Endothelial cell of umbilical vein (primary cell): ENCODE measurements around the gene LHX3. TPM values are rescaled to one million over a fixed set of nuclear protein-coding genes. Genes with fewer than 3 reads are reported as not detected.

ENCODE experiments used
- BruUV-seq: library from RNA; stranded (reverse); fragments of 400-500 nt; replicated peaks from 2 replicates; lab custom pipeline; 2021; lab: Mats Ljungman, UMichigan
- CTCF ChIA-PET: fragments of 300-600, 350-600 bp; sonication (Branson Sonifier 250); formaldehyde crosslinking; loops from one replicate; lab custom pipeline; 2021; ENCODE audit warnings: antibody characterized with exemption, inconsistent platforms; lab: Charles Lee
- POLR2A ChIA-PET: fragments of 300-600, 350-600 bp; sonication (Branson Sonifier 250); formaldehyde crosslinking; loops from one replicate; lab custom pipeline; 2021; ENCODE audit warnings: antibody characterized with exemption, inconsistent platforms; lab: Charles Lee
- DNase-seq: peaks from one replicate; pipeline ENCODE4 v3.0.0-alpha.2; 2011; ENCODE audit warnings: low read depth, low spot score
- FAIRE-seq: peaks from 2 replicates; lab custom pipeline; 2011; peaks lifted over from hg19 to GRCh38; lab: Jason Lieb, UNC
- H2AFZ ChIP-seq: 2 replicates; pipeline ENCODE4 v1.6.0; 2012; ENCODE audit warnings: low read depth, low read length, control low read depth, inconsistent platforms
- H3K27ac ChIP-seq: 2 replicates; pipeline ENCODE4 v1.5.1; 2011; ENCODE audit warnings: low read depth, mild to moderate bottlenecking, control low read depth, low read length, moderate library complexity; ENCODE audit not compliant: insufficient read depth
- H3K27me3 ChIP-seq, 2 experiments: 2 replicates each; pipeline versions ENCODE4 v1.6.0 to v1.6.1; 2011; ENCODE audit warnings: low read length in 2 of 2, mixed read lengths in 1 of 2; ENCODE audit not compliant: control insufficient read depth in 2 of 2, insufficient read depth in 2 of 2
- H3K36me3 ChIP-seq, 2 experiments: 2 replicates in 1 of 2; 3 replicates in 1 of 2; pipeline ENCODE4 v1.5.1; 2011; ENCODE audit warnings: low read length in 2 of 2, mild to moderate bottlenecking in 1 of 2, moderate library complexity in 1 of 2; ENCODE audit not compliant: control insufficient read depth in 2 of 2, insufficient read depth in 2 of 2; ENCODE audit errors: extremely low read depth in 1 of 2
- H3K4me1 ChIP-seq: 3 replicates; pipeline ENCODE4 v1.5.1; 2011; ENCODE audit warnings: mild to moderate bottlenecking, low read length; ENCODE audit not compliant: control insufficient read depth, insufficient read depth; ENCODE audit errors: extremely low read depth
- H3K4me2 ChIP-seq: 2 replicates; pipeline ENCODE4 v1.6.1; 2011; ENCODE audit warnings: low read length, control low read depth, mixed read lengths; ENCODE audit not compliant: insufficient read depth
- H3K4me3 ChIP-seq, 3 experiments: fragments of 200-600 bp in 1 of 3; sonication (generic), shearing (Covaris generic) in 1 of 3; replicated peaks in 1 of 3; 2 replicates each; pipeline ENCODE4 v1.5.1; 2011 to 2016; ENCODE audit warnings: control low read depth in 3 of 3, low read length in 3 of 3, mild to moderate bottlenecking in 2 of 3, inconsistent platforms in 1 of 3, low read depth in 1 of 3, moderate library complexity in 1 of 3; ENCODE audit not compliant: insufficient read depth in 1 of 3
- H3K79me2 ChIP-seq: 2 replicates; pipeline ENCODE4 v1.6.0; 2012; ENCODE audit warnings: low read length, inconsistent platforms; ENCODE audit not compliant: control insufficient read depth, insufficient read depth
- H3K9ac ChIP-seq: replicated peaks from 2 replicates; pipeline ENCODE3; 2011; ENCODE audit warnings: low read length, control low read depth; ENCODE audit not compliant: insufficient read depth; ENCODE audit errors: extremely low read depth
- H3K9me1 ChIP-seq: replicated peaks from 3 replicates; pipeline ENCODE4 v1.6.0; 2011; ENCODE audit warnings: mild to moderate bottlenecking, low read length; ENCODE audit not compliant: control insufficient read depth, insufficient read depth; ENCODE audit errors: extremely low read depth
- H3K9me3 ChIP-seq: replicated peaks from 2 replicates; pipeline ENCODE4 v1.5.1; 2012; ENCODE audit warnings: low read length, inconsistent platforms; ENCODE audit not compliant: control insufficient read depth, insufficient read depth
- H4K20me1 ChIP-seq: replicated peaks from 2 replicates; pipeline ENCODE3; 2011; ENCODE audit warnings: mild to moderate bottlenecking, low read length; ENCODE audit not compliant: control insufficient read depth, insufficient read depth; ENCODE audit errors: extremely low read depth
- CTCF ChIP-seq, 2 donors: IDR thresholded peaks; 1 replicate in 1 of 2; 2 replicates in 1 of 2; pipeline ENCODE4 v1.5.1; 2011; ENCODE audit warnings: low read length in 2 of 2, mild to moderate bottlenecking in 2 of 2, moderate library complexity in 2 of 2, control low read depth in 1 of 2, inconsistent platforms in 1 of 2, low read depth in 1 of 2; ENCODE audit not compliant: insufficient read depth in 1 of 2; ENCODE audit errors: extremely low read depth in 1 of 2
- EZH2 ChIP-seq: IDR thresholded peaks from 2 replicates; pipeline ENCODE4 v1.6.1; 2012; ENCODE audit warnings: borderline replicate concordance, low read depth, mild to moderate bottlenecking, moderate library complexity, low read length, inconsistent platforms; ENCODE audit not compliant: severe bottlenecking
- FOS ChIP-seq: IDR thresholded peaks from 2 replicates; pipeline ENCODE4 v1.6.1; 2011; ENCODE audit warnings: mild to moderate bottlenecking, low read length, moderate library complexity, borderline replicate concordance; ENCODE audit not compliant: insufficient read depth
- GATA2 ChIP-seq: IDR thresholded peaks from 2 replicates; pipeline ENCODE4 v1.7.0; 2011; ENCODE audit warnings: low read depth, mild to moderate bottlenecking, moderate library complexity, mixed read lengths, low read length; ENCODE audit not compliant: insufficient read length, insufficient read depth
- JUN ChIP-seq: IDR thresholded peaks from 2 replicates; pipeline ENCODE4 v1.6.1; 2011; ENCODE audit warnings: borderline replicate concordance, low read depth; ENCODE audit not compliant: insufficient read length, insufficient read depth
- MAX ChIP-seq: IDR thresholded peaks from 2 replicates; pipeline ENCODE4 v1.6.1; 2011; ENCODE audit not compliant: insufficient read depth, insufficient read length
- MYC ChIP-seq: IDR thresholded peaks from one replicate; pipeline ENCODE4 v1.6.1; 2011; ENCODE audit warnings: mild to moderate bottlenecking, low read depth, low read length
- POLR2A ChIP-seq: IDR thresholded peaks from 2 replicates; pipeline ENCODE4 v1.6.1; 2012; ENCODE audit warnings: low read depth, mild to moderate bottlenecking, control low read depth, low read length
- POLR2AphosphoS5 ChIP-seq: IDR thresholded peaks from 2 replicates; pipeline ENCODE4 v1.6.1; 2012; ENCODE audit warnings: low read depth, mild to moderate bottlenecking, control low read depth, low read length, moderate library complexity; ENCODE audit not compliant: insufficient read depth
- dilution Hi-C: fragments of 300-500 bp; cut with MboI; formaldehyde crosslinking; loops from one replicate; pipeline ENCODE4 v1.15.0; 2019; ENCODE audit warnings: low sequenced_read_pairs; ENCODE audit not compliant: extremely low pct_ligation_motif_present
- intact Hi-C: fragments of 100-400 bp; cut with micrococcal nuclease; formaldehyde crosslinking; loops from one replicate; pipeline ENCODE4 v1.10.0; 2022
- polyA plus RNA-seq, 4 experiments: library from polyadenylated mRNA; depleted of rRNA in 3 of 4; stranded (reverse) in 3 of 4; unstranded in 1 of 4; fragments of >200 nt; gene quantifications; 2 replicates each; pipeline versions ENCODE4 v1.2.1 to v1.2.3, GENCODE V29; 2011 to 2012; ENCODE audit warnings: missing spikeins in 1 of 4
- total RNA-seq: library from RNA; stranded (reverse); gene quantifications from 2 replicates; pipeline ENCODE4 v1.2.3, GENCODE V29; 2021

The LHX3 gene
- total and polyA plus RNA-seq, 2 donors (not counting 3 experiments of a cell fraction or from before 2014, with no cell fraction given): not detected

DNA sequence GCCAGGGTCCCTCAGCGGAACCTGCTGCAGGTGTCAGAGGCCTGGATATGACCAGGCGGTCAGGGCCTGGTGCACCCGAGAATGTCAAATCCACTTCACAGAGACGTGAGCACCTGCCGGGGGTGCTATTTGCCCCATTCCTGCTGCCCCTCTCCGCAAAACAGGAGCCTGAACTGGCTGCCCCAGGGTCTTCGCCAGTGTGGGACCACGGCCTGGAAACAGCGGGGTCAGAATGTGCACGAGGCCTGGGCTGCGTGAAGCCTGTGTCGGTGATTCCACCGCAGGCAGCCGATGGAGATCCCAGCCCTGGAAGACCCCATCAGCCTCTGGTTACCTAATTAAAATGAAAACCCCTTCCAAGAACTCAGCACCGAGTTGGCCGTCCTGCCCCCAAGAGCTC, 45.1 kb downstream of the LHX3 start:
- CTCF ChIA-PET: no interaction called here
- dilution Hi-C loops: no loop called here
- no peaks in the 10 kb centered on the region for H3K9me3 ChIP-seq

More for the DNA sequence above, 45.1 kb downstream of the LHX3 start:
- TF ChIP-seq EZH2 (no peak), FOS (no peak), MYC (no peak), MAX (no peak), POLR2A (no peak), JUN (no peak), CTCF (IDR thresholded peaks at IDR 0.05; ENCODE audit: extremely low read depth in 1 of 2, insufficient read depth in 1 of 2, low read depth in 1 of 2, low read length in 2 of 2) (no peak), POLR2AphosphoS5 (no peak), GATA2 (no peak)
- intact Hi-C loops: loop anchor here (10.0 kb wide), 1 partner anchor 45 kb away; the partner anchor contains the start of gene LHX3
- H3K9me1 ChIP-seq: no peaks in the 10 kb centered on the region
- BruUV-seq: no TSS peak
- no peak overlapping the region for H3K4me2 ChIP-seq
- H3K36me3 ChIP-seq: no peaks in the 10 kb centered on the region
- H3K27me3 ChIP-seq: peaks cover 0 to 4% of the 10 kb centered on the region in 2 experiments
- H3K79me2 ChIP-seq: no peaks in the 10 kb centered on the region
- H3K27ac ChIP-seq: no peak overlapping the region
- FAIRE-seq: no peak
- H3K4me1 ChIP-seq: peaks cover 15% of the 10 kb centered on the region
- no peaks in the 10 kb centered on the region for H4K20me1 ChIP-seq
- H2AFZ ChIP-seq: no peak overlapping the region
- no peak overlapping the region for H3K4me3 ChIP-seq
- no peak overlapping the region for H3K9ac ChIP-seq
- POLR2A ChIA-PET: no interaction called here
- no peak for DNase-seq
